IPS-15b (cell line): Measurements from ENCODE around the gene TRPM2.
A peak's percentile ranks its signal among the peaks of the same experiment; 100 is the strongest.

Experiments used
- H3K27me3 ChIP-seq: one replicate; pipeline ENCODE4 v1.6.1; 2013; ENCODE audit warnings: low read length; ENCODE audit not compliant: control insufficient read depth, insufficient read depth
- H3K36me3 ChIP-seq: one replicate; pipeline ENCODE4 v1.6.1; 2013; ENCODE audit warnings: low read length; ENCODE audit not compliant: control insufficient read depth, insufficient read depth
- H3K4me1 ChIP-seq: one replicate; pipeline ENCODE4 v1.6.1; 2013; ENCODE audit warnings: mild to moderate bottlenecking, low read length; ENCODE audit not compliant: control insufficient read depth, insufficient read depth
- H3K4me3 ChIP-seq: one replicate; pipeline ENCODE4 v1.5.1; 2013; ENCODE audit warnings: low read depth, low read length
- H3K9ac ChIP-seq: one replicate; pipeline ENCODE4 v1.6.1; 2013; ENCODE audit warnings: low read depth, mild to moderate bottlenecking, low read length
- H3K9me3 ChIP-seq: one replicate; pipeline ENCODE4 v1.6.1; 2013; ENCODE audit warnings: mild to moderate bottlenecking, low read length; ENCODE audit not compliant: control insufficient read depth, insufficient read depth

Gene TRPM2

DNA sequence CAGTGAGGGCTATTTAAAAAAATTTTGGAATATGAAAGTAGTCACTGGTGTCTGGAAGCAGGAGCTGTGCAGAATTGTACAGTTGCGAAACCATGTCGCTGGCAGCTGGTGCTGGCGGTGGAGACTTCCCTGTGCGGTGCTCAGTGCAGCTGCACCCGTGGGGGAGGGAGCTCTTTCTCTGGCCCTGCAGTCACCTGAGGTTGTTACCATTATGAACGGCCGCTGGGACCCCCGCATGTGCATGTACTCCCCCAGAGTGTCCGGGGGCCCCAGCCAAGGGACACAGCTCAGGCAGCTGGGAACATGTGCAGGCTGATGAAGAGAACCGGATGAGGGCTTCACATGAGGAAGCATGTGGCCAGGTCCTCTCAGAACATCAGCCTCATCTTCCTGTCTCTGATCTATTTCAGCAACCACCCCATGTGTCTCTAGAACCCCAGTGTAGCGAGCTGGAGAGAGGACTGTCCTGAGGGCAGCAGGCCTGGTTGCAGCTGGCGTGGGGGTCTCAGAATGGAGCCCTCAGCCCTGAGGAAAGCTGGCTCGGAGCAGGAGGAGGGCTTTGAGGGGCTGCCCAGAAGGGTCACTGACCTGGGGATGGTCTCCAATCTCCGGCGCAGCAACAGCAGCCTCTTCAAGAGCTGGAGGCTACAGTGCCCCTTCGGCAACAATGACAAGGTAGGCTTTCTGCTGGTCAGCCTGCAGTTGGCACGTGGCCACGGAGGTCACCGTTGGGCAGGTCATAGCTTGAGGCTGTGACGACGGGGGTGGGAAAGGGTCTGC is at the start of gene TRPM2:
Gene TRPM2 (plus strand): TSS at position 431 of the 780 bp plus-strand sequence. CDS start 80 bp downstream, at position 511.
- H3K9ac ChIP-seq: no peak within 1 kb of the TSS

GRCh38 chr21:44304011-44304616 is 49.3 kb upstream of the TRPM2 start:
- H3K27me3 ChIP-seq: no peaks in the 10 kb centered on the region
- peaks cover 9% of the 10 kb centered on the region for H3K36me3 ChIP-seq
- no peak overlapping the region for H3K4me3 ChIP-seq
- H3K4me1 ChIP-seq: peaks cover 6% of the 10 kb centered on the region
- no peaks in the 10 kb centered on the region for H3K9me3 ChIP-seq
- peak overlapping the region; percentile 65 for H3K9ac ChIP-seq

More for the DNA sequence above, at the start of gene TRPM2:
- Histone ChIP-seq H3K27me3 (no peaks in the 10 kb centered on the region), H3K4me1 (no peaks in the 10 kb centered on the region), H3K9me3 (no peaks in the 10 kb centered on the region), H3K36me3 (no peaks in the 10 kb centered on the region), H3K4me3 (no peak within 1 kb of the TSS)

DNA sequence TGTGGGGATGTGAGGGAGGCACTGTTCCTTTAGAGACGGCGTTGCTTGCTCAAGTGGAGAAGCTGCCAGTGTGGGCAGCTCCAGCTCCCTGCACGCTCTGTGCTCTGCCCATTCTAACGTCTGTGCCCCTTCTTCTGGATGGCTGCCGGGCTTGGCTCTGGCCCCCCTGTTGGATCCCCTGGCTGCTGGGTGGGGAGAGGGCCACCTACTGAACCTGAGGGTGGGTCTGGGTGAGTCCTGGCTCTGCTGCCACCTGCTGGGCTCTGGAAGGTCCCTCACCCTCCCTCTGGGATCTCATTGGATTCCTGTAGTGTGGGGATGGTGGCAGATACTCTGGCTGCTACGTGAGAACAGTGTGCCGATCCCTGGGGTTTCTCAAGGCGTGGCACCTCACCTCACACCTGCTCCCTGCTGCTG is 48.5 kb upstream of the TRPM2 start:
- Histone ChIP-seq H3K9ac (no peak overlapping the region), H3K4me3 (no peak overlapping the region), H3K9me3 (no peaks in the 10 kb centered on the region), H3K4me1 (peaks cover 3% of the 10 kb centered on the region), H3K36me3 (peaks cover 10% of the 10 kb centered on the region), H3K27me3 (no peaks in the 10 kb centered on the region)

DNA sequence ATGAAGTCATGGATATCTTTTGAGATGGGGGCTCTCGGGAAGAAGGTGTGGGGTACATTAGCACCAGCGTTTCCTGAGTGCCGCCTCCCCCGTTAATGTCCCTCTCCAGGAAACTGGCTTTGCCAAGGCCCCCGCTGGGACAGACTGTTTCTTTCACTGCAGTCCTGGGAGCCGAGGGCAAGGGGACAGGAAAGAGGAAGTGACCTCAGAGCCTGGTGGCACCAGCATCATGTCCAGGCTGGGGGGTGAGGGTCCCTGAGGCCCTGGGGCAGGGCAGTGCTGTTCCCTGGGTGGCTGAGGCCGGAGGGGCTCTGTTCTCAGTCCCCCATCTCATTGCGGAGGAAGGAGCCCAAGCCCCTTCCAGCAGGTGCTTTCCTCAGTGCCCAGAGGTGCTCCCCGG is 47.7 kb upstream of the TRPM2 start:
- no peak overlapping the region for H3K4me3 ChIP-seq
- H3K9me3 ChIP-seq: no peaks in the 10 kb centered on the region
- no peak overlapping the region for H3K9ac ChIP-seq
- H3K4me1 ChIP-seq: peaks cover 3% of the 10 kb centered on the region
- H3K36me3 ChIP-seq: peaks cover 17% of the 10 kb centered on the region
- H3K27me3 ChIP-seq: no peaks in the 10 kb centered on the region

DNA sequence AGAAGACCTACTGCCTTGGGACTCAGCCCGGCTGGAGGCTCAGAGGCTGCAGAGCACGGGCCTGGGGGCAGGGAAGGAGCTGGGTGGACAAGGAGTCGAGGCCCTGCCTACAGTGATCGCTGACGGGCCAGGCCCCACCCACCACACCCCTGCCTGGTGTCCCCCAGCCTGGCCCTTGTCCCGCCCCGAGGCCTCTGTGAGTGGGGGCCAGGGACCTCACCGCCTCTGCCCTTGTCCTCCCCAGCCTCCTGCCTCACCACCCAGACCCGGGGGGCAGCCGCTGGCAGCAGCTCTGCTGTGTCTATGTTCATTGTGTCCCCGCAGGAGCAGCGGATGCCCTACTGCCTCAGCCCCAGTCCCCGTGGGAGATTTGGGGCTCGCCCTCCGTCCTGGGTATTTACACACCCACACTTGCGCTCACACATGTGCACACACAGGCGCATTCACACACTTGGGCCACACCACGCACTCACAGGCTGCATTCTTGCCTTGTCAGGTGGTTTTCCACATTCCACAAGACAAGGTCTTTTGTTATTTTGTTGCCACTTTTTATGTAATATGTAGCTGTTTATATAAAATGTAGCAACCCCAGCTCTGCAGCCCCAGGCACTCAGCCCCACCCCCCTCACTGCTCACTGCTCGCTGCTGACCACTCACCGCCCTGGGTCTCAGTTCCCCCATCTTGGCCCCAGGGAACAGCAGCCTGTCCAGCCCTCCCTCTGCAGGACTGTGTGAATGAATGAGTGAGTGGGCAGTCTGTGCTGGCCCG is 46.3 kb upstream of the TRPM2 start:
- H3K4me1 ChIP-seq: no peaks in the 10 kb centered on the region
- no peaks in the 10 kb centered on the region for H3K9me3 ChIP-seq
- no peak overlapping the region for H3K4me3 ChIP-seq
- H3K36me3 ChIP-seq: peaks cover 29% of the 10 kb centered on the region
- H3K9ac ChIP-seq: no peak overlapping the region
- no peaks in the 10 kb centered on the region for H3K27me3 ChIP-seq

DNA sequence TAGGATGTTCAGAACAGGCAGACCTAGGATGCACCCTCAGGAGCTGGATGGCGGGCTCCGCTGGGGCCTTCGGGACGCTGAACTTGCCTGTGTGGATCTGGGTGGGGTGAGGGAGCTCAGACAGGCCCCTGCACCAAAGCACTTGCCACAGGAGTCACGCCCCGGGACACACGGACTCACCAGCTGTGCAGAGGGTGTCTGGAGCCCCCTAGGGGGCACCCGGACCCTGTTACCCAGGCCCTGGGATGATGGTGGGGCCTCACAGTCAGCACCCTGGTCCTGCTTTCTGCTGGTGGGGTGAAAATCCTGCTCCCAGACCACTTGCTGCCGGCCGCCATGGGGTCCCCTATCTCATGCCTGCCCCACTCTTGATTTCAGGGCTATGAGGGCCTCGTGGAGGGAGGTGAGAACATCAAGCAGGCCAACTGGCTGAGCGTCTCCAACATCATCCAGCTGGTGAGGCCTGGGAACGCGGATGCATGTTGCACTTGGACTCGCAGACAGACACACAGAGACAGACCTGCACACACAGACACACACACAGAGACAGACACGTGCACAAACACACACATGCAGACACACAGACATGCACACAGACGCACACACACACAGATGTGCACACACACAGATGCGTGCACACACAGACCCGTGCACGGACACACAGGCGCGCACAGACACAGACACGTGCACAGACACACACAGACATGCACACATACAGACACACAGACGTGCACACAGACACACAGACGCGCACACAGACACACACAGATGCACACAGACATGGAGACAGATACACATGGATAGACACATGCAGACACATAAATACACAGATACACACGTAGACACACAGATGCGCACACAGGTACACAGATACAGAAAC is 42.6 kb upstream of the TRPM2 start:
- H3K9me3 ChIP-seq: no peaks in the 10 kb centered on the region
- H3K4me3 ChIP-seq: no peak overlapping the region
- no peak overlapping the region for H3K9ac ChIP-seq
- H3K36me3 ChIP-seq: peaks cover 58% of the 10 kb centered on the region
- H3K27me3 ChIP-seq: no peaks in the 10 kb centered on the region
- no peaks in the 10 kb centered on the region for H3K4me1 ChIP-seq

DNA sequence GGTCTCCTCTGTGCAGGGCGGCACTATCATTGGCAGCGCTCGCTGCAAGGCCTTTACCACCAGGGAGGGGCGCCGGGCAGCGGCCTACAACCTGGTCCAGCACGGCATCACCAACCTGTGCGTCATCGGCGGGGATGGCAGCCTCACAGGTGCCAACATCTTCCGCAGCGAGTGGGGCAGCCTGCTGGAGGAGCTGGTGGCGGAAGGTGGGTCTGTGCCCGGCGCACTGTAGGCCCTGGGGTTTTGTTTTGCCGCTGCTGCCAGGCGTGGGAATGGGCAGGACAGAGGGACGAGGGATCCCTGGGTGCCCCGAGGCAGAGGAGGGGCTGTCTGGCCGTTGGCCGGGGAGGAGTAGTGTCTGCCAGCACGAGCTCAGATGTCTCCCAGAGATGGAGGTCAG is 41.3 kb upstream of the TRPM2 start:
- no peak overlapping the region for H3K4me3 ChIP-seq
- H3K4me1 ChIP-seq: no peaks in the 10 kb centered on the region
- H3K9ac ChIP-seq: no peak overlapping the region
- H3K9me3 ChIP-seq: no peaks in the 10 kb centered on the region
- H3K27me3 ChIP-seq: no peaks in the 10 kb centered on the region
- H3K36me3 ChIP-seq: peaks cover 59% of the 10 kb centered on the region

DNA sequence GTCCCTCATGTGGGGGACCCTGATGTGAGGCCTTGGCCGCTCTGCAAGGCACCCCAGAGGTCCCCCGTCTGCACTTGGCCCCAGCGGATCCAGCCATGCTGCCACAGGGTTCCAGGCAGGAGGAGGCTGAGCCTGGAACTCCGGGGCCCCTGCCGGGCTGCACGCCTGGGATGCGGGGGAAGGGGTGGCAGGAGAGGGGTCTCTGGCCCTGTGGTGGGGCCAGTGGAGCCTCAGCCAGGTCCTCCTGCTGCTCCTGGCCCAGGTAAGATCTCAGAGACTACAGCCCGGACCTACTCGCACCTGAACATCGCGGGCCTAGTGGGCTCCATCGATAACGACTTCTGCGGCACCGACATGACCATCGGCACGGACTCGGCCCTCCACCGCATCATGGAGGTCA is 40.7 kb upstream of the TRPM2 start:
- Histone ChIP-seq H3K36me3 (peaks cover 64% of the 10 kb centered on the region), H3K27me3 (no peaks in the 10 kb centered on the region), H3K4me1 (no peaks in the 10 kb centered on the region), H3K4me3 (no peak overlapping the region), H3K9ac (no peak overlapping the region), H3K9me3 (no peaks in the 10 kb centered on the region)

DNA sequence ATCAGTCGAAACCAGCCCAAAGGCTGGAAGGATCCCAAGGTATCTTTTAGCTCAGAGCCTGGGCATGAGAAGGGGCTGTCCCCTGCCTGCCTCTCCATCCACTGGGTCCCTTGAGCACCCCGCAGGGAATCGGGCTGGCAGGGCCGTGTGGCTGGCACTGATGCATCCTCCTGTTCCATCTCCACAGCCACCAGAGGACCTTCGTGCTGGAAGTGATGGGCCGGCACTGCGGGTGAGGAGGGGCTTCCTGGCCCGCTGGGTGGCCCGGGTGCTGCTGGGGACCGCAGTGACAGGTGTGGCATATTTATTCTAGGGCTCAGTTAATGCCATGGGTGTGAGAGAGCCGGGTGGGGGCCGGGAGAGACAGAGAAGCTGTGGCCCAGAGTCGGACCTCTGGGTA is 40.0 kb upstream of the TRPM2 start:
- Histone ChIP-seq H3K4me3 (no peak overlapping the region), H3K9me3 (no peaks in the 10 kb centered on the region), H3K4me1 (no peaks in the 10 kb centered on the region), H3K27me3 (no peaks in the 10 kb centered on the region), H3K9ac (no peak overlapping the region), H3K36me3 (peaks cover 66% of the 10 kb centered on the region)

DNA sequence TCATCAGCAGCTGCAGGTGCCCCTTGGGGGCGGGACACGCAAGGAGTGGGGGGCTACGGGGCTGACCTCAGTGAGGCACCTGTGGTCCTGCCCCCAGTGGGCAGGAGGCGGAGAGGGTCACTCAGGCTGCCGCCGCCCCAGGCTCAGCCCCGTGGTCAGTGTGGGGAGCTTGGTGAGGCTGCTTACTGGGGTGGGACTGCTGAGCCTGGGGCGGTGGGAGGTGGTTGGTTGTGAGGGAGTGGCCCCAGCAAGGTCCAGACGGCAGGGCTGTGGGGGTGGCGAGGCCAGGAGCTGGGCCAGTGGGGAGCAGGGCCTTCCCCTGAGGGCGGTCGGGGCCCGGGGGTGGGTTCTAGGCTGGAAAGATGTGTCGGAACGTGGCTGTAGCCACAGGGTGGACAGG is 39.3 kb upstream of the TRPM2 start:
- no peaks in the 10 kb centered on the region for H3K9me3 ChIP-seq
- no peak overlapping the region for H3K4me3 ChIP-seq
- H3K36me3 ChIP-seq: peaks cover 66% of the 10 kb centered on the region
- no peak overlapping the region for H3K9ac ChIP-seq
- no peaks in the 10 kb centered on the region for H3K27me3 ChIP-seq
- no peaks in the 10 kb centered on the region for H3K4me1 ChIP-seq

DNA sequence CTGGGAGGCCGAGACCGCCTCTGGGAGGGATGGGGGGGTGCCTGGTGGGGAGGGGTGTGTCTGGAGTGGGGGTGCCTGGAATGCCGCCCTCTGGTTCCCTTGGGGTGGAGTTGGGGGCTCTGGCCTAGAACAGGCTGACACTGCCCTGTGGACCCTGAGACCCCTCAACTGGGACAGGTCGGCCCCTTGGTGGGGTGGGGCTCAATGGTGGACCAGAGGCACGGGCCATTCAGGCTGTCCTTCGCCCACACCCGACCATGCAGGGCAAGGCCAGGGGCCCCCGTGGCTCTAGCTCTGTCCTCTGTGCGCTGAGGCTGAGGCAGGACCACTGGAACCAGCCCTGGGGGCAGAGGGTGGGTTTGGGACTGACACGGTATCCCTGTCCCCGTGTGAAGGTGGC is 38.9 kb upstream of the TRPM2 start:
- Histone ChIP-seq H3K9me3 (no peaks in the 10 kb centered on the region), H3K4me3 (no peak overlapping the region), H3K36me3 (peaks cover 66% of the 10 kb centered on the region), H3K27me3 (no peaks in the 10 kb centered on the region), H3K9ac (no peak overlapping the region), H3K4me1 (no peaks in the 10 kb centered on the region)
